ENCODE measurements around the gene STRIP1. TPM values are rescaled to one million over a fixed set of nuclear protein-coding genes. Genes with fewer than 3 reads are reported as not detected.

The STRIP1 gene
- total and polyA plus RNA-seq, 2 of the 8 experiments (the other 6 are each of a cell fraction or from before 2014, with no cell fraction given): 21.3 to 45.6 TPM

DNA sequence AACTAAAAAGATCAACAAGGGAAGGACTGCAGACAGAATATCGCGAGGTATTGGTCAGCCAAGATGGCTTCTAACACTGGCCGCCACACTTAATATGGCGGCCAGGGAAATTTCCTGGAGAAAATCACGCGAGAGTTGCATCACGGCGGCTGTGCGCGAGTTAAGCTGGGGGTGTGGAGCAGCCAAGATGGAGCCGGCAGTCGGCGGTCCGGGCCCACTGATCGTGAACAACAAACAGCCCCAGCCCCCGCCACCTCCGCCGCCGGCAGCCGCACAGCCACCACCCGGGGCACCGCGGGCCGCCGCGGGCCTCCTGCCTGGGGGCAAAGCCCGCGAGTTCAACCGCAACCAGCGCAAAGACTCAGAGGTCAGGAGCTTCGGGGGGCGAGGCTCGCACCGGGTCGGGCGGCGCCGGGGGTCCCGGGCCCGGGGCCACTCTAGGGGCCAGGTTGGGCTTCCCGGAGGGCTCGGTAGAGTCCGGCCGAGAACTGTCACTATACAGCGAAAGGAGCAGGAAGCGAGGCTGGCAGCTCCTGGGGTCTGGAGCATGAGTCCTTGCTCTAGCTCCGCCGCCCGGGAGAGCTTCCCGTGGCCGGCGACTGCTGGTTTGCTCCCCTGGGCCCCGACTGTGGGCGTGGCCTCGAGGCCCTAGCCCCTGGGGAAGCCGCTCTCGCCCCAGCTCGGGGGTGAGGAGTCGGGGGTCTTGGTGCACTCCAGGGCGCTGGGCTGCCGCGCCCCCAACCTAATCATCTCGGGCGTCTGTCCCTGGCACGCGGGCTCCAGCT, at the start of gene STRIP1 (continued):
- TF ChIP-seq HDAC2 (IDR thresholded peaks at IDR 0.05; ENCODE audit: borderline replicate concordance in 1 of 2, low read depth in 2 of 2, low read length in 2 of 2) (no peak), TAF7 (optimal IDR thresholded peaks at IDR 0.05; ENCODE audit: borderline replicate concordance, low read depth, low read length) (peak; percentile 23), CEBPB (IDR thresholded peaks at IDR 0.05; ENCODE audit: low read depth, low read length) (peak; percentile 79; the same call in 1 of the 2 replicates), SUZ12 (IDR thresholded peaks at IDR 0.05; ENCODE audit: low read length) (no peak), KDM5A (IDR thresholded peaks at IDR 0.05; ENCODE audit: low read length) (0 out of 2 replicates have a peak, but pooled peaks have one; percentile 32), RFX5 (IDR thresholded peaks at IDR 0.05; ENCODE audit: borderline replicate concordance, low read depth, low read length) (no peak), PHF8 (conservative IDR thresholded peaks at IDR 0.05; ENCODE audit: low read depth, low read length) (peak; percentile 96), CHD1 (IDR thresholded peaks at IDR 0.05; ENCODE audit: low read depth, low read length) (no peak), BACH1 (IDR thresholded peaks at IDR 0.05; ENCODE audit: low read length) (no peak)
- TF ChIP-seq, protein P1, sequence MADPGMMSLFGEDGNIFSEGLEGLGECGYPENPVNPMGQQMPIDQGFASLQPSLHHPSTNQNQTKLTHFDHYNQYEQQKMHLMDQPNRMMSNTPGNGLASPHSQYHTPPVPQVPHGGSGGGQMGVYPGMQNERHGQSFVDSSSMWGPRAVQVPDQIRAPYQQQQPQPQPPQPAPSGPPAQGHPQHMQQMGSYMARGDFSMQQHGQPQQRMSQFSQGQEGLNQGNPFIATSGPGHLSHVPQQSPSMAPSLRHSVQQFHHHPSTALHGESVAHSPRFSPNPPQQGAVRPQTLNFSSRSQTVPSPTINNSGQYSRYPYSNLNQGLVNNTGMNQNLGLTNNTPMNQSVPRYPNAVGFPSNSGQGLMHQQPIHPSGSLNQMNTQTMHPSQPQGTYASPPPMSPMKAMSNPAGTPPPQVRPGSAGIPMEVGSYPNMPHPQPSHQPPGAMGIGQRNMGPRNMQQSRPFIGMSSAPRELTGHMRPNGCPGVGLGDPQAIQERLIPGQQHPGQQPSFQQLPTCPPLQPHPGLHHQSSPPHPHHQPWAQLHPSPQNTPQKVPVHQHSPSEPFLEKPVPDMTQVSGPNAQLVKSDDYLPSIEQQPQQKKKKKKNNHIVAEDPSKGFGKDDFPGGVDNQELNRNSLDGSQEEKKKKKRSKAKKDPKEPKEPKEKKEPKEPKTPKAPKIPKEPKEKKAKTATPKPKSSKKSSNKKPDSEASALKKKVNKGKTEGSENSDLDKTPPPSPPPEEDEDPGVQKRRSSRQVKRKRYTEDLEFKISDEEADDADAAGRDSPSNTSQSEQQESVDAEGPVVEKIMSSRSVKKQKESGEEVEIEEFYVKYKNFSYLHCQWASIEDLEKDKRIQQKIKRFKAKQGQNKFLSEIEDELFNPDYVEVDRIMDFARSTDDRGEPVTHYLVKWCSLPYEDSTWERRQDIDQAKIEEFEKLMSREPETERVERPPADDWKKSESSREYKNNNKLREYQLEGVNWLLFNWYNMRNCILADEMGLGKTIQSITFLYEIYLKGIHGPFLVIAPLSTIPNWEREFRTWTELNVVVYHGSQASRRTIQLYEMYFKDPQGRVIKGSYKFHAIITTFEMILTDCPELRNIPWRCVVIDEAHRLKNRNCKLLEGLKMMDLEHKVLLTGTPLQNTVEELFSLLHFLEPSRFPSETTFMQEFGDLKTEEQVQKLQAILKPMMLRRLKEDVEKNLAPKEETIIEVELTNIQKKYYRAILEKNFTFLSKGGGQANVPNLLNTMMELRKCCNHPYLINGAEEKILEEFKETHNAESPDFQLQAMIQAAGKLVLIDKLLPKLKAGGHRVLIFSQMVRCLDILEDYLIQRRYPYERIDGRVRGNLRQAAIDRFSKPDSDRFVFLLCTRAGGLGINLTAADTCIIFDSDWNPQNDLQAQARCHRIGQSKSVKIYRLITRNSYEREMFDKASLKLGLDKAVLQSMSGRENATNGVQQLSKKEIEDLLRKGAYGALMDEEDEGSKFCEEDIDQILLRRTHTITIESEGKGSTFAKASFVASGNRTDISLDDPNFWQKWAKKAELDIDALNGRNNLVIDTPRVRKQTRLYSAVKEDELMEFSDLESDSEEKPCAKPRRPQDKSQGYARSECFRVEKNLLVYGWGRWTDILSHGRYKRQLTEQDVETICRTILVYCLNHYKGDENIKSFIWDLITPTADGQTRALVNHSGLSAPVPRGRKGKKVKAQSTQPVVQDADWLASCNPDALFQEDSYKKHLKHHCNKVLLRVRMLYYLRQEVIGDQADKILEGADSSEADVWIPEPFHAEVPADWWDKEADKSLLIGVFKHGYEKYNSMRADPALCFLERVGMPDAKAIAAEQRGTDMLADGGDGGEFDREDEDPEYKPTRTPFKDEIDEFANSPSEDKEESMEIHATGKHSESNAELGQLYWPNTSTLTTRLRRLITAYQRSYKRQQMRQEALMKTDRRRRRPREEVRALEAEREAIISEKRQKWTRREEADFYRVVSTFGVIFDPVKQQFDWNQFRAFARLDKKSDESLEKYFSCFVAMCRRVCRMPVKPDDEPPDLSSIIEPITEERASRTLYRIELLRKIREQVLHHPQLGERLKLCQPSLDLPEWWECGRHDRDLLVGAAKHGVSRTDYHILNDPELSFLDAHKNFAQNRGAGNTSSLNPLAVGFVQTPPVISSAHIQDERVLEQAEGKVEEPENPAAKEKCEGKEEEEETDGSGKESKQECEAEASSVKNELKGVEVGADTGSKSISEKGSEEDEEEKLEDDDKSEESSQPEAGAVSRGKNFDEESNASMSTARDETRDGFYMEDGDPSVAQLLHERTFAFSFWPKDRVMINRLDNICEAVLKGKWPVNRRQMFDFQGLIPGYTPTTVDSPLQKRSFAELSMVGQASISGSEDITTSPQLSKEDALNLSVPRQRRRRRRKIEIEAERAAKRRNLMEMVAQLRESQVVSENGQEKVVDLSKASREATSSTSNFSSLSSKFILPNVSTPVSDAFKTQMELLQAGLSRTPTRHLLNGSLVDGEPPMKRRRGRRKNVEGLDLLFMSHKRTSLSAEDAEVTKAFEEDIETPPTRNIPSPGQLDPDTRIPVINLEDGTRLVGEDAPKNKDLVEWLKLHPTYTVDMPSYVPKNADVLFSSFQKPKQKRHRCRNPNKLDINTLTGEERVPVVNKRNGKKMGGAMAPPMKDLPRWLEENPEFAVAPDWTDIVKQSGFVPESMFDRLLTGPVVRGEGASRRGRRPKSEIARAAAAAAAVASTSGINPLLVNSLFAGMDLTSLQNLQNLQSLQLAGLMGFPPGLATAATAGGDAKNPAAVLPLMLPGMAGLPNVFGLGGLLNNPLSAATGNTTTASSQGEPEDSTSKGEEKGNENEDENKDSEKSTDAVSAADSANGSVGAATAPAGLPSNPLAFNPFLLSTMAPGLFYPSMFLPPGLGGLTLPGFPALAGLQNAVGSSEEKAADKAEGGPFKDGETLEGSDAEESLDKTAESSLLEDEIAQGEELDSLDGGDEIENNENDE (IDR thresholded peaks at IDR 0.05; ENCODE audit: insufficient replicate concordance, low read length): no peak
